NCI-H460 (cell line): ENCODE data around the gene KRTAP4-3. TPM values are rescaled to one million over a fixed set of nuclear protein-coding genes. Genes with fewer than 3 reads are reported as not detected.
"Not testable (repeated sequence)": the region's sequence is repeated elsewhere in the genome, so short reads cannot be mapped to it uniquely, and the experiment has no call there.

ENCODE experiments used
- DNase-seq: peaks from one replicate; pipeline ENCODE4 v3.0.0-alpha.2; 2016; ENCODE audit warnings: low read depth; ENCODE audit errors: extremely low read depth
- total RNA-seq: library from RNA; depleted of rRNA; stranded (reverse); fragments of >200 nt; shearing (Covaris generic); gene quantifications from 2 replicates; pipeline ENCODE4 v1.2.3, GENCODE V29; 2014

Gene KRTAP4-3
- total RNA-seq, 1 experiment from 2014 or later: not detected

DNA sequence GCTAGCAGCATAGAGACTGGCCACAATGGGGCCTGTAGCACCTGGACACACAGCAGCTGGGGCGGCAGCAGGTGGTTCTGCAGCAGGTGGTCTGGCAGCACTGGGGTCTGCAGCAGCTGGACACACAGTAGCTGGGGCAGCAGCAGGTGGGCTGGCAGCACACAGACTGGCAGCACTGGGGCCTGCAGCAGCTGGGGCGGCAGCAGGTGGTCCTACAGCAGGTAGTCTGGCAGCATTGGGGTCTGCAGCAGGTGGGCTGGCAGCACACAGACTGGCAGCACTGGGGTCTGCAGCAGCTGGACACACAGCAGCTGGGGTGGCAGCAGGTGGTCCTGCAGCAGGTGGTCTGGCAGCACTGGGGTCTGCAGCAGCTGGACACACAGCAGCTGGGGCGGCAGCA lies 7.8 kb downstream of the KRTAP4-3 start:
- not testable (repeated sequence) for DNase-seq

DNA sequence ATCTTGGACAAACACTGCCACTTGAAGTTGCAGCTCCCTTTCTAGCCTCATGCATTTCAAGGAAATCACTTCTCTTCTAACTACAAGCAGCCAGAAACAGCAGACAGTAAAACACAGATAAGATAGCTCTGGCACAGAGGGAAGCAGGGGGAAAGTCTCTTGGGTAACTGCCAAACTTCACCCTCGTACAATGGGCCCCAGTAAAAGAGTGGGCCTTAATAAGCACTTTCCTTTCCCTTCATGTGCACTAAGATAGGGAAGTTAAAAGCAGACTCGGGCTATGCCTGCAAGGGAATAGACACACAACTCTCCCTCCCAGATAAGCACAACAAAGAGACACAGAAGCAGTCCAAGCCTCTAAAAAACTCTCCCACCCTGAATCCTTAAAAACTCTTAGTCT lies 14.2 kb downstream of the KRTAP4-3 start:
- DNase-seq: no peak

DNA sequence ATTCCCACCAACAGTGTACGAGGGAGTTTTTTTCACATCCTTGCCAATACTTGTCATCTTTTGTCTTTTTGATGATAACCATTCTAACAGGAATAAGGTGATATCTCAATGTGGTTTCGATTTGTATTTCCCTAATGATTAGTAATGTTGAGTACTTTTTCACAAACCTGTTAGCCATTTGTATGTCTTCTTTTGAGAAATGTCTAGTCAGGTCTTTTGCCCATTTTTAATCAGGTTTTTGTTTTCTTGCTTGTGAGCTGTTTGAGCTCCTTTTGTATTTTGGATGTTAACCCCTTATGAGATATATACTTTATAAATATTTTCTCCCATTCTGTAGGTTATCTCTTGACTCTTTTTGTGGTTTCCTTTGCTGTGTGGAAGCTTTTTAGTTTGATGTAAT lies 16.5 kb downstream of the KRTAP4-3 start:
- DNase-seq: no peak

DNA sequence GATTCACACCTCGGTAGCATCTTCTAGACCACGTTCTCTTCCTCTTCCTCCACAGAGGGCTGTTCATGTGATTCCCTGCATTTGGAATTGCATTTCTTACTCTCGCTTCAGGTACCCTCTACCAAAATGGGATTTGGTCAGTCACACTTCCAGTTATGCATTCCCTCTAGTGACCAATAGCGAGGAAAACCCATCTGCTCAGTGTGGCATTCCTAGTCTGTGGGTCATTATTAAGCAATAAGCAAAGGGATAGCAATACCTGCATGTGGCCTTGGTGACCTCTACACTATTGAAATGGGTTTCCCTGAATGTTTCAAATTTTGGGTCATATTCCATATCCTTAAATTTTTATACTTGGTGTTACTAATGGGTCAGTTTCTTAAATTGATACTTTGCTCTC lies 18.0 kb downstream of the KRTAP4-3 start:
- no peak for DNase-seq

DNA sequence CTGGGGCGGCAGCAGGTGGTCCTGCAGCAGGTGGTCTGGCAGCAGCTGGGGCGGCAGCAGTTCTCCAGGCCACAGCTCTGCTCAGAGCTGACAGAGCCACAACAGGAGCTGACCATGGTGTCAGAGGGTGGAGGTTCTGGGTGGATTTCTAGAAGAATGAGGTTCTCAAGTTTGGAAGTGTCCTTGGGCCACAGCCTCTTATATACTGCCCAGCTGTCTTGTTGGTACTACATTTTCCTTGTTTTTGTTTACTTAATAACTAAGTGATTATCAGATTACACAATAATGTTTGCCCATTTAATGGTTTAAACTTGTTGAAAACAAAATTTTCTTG lies 18.4 kb downstream of the KRTAP4-3 start, which contains the start of gene KRTAP4-5:
TSS of gene KRTAP4-5 (minus strand) at position 174 of the 334 bp plus-strand sequence. CDS start at position 116, 58 bp downstream.
- no peak for DNase-seq

DNA sequence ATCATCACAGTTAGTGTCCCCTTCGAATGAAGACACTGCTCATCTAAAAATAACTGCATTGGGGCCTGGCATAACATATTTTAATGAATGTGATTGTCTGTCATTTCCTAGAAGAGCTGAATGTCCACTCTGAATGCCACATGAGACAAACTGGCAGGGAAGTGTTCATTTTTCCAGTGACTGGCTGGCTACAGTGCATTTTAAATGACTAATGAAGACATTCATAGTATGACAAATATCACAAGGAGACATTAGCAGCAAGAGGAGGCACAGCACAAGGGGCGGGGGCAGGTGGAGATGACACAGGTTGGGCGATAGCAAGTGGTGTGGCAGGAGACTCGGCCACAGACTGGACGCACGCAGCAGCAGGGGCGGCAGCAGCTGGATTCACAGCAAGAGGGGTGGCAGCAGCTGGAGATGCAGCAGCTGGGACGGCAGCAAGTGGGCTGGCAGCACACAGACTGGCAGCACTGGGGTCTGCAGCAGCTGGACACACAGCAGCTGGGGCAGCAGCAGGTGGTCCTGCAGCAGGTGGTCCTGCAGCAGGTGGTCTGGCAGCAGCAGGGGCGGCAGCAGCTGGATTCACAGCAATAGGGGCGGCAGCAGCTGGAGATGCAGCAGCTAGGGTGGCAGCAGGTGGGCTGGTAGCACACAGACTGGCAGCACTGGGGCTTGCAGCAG lies 18.9 kb downstream of the KRTAP4-3 start:
- not testable (repeated sequence) for DNase-seq

DNA sequence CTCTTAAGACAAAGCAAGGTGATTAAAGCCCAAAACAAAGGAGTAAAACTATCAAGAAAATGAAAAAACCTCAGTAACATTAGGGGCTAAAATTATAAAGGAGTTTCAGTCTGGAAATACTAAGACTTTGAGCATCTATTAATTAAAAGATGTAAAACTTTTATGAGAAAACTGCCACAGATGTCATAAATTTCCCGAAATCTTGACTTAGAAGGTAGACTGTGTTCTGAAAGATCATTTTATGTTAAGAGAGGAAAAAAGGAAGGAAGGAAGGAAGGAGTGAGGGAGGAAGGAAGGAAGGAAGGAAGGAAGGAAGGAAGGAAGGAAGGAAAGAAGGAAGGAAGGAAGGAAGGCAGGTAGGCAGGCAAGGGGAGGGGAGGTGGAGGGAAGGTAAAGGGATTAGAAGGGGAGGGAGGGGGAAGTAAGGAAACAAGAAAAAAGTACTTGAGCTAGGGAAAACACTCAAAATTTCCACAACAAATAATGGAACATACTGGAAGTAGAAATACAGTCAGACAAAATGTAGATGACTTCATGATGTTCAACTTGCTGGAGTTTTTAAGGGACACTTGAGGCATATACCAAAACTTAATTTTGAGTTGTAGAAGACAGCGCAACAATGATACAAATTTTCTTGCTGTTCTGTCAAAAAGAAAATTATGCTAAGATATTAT lies 20.4 kb downstream of the KRTAP4-3 start:
- no peak for DNase-seq

DNA sequence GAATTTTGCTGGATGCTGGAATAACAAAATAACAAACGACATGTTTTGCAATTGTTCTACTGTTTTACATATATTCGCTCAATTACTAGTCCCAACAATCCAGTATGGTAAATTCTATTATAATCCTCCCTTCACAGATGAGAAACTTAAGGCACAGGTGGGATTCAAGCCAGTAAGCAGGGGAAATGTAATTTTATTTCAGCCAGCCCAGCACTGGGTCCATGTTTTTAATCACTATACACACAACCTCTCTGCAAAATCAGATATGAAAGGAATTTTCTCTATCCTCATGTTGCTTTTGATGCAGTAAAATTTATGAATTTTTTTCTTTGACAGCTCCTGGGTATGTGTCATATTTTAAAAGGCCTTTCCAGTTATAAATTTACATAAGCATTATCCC lies 22.8 kb downstream of the KRTAP4-3 start:
- DNase-seq: no peak

DNA sequence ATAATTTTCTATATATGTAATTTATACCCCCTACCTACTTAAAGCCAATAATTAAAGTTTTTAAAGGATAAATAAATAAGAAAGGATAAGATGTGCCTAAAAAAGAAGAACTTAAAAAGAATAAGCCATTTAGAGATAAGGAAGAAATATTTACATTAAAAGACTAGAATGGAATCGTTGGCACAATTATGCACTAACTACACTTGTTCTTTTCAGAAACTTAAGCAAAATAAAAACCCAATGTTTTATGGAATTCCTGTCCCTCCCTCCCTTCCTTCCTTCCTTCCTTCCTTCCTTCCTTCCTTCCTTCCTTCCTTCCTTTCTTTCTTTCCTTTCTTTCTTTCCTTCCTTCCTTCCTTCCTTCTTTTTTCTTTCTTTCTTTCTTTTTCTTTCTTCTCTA lies 23.2 kb downstream of the KRTAP4-3 start:
- no peak for DNase-seq

DNA sequence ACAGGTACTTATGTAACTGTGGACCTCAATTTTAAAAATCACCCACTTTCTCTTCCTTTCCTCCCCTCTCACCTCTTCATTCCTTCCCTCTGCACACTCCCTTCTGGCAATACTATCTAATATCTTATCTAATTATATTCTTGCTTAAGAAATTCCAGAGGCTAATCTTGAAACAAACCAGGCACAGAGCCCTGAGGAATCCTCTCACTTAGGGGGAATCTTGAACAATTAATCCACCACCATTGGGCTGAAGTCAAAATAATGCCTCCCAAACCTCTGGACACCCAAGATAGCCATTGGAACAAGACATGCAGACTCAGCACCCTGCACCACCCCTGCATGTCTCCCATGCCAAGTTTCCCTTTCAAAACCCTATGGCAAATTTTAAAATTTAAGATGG lies 26.7 kb downstream of the KRTAP4-3 start:
- no peak for DNase-seq

DNA sequence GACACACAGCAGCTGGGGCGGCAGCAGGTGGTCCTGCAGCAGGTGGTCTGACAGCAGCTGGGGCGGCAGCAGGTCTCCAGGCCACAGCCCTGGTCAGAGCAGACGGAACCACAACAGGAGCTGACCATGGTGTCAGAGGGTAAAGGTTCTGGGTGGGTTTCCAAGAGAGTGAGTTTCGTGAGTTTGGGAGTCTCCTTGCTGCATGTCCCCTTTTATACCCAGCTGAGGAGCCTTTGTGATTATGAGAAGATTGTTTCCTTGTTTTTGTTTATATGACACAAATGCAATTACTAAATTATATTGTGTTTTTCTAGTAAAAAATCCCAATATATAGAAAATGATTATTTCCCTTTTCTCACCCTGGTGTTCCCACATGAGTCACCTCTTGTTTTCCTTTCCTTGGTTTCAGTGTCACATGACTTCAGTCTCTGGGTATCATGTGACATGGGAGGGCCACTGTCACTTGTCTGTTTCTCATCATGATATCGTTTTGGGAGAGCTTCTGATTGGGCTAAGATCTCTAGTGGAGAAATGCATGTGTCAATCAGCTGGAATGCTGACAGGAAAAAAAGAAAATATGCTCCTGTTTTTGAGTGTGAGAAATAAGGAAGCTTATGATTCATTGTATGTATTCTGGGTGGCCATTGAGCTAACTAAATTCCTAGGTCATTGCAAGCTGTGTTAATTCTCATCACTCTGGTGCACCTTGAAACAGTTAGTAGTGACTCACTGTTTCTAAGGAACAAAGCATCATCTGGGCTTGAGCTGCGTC lies 27.5 kb downstream of the KRTAP4-3 start, which contains the start of gene KRTAP4-6:
TSS of gene KRTAP4-6 (minus strand) at position 185 of the 772 bp plus-strand sequence. CDS start at position 128, 57 bp downstream.
- no peak for DNase-seq

DNA sequence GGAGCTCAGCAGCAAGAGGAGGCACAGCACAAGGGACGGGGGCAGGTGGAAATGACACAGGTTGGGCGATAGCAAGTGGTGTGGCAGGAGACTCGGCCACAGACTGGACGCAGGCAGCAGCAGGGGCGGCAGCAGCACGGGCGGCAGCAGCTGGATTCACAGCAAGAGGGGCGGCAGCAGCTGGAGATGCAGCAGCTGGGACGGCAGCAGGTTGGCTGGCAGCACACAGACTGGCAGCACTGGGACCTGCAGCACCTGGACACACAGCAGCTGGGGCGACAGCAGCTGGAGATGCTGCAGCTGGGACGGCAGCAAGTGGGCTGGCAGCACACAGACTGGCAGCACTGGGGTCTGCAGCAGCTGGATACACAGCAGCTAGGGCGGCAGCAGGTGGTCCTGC lies 28.2 kb downstream of the KRTAP4-3 start:
- not testable (repeated sequence) for DNase-seq

DNA sequence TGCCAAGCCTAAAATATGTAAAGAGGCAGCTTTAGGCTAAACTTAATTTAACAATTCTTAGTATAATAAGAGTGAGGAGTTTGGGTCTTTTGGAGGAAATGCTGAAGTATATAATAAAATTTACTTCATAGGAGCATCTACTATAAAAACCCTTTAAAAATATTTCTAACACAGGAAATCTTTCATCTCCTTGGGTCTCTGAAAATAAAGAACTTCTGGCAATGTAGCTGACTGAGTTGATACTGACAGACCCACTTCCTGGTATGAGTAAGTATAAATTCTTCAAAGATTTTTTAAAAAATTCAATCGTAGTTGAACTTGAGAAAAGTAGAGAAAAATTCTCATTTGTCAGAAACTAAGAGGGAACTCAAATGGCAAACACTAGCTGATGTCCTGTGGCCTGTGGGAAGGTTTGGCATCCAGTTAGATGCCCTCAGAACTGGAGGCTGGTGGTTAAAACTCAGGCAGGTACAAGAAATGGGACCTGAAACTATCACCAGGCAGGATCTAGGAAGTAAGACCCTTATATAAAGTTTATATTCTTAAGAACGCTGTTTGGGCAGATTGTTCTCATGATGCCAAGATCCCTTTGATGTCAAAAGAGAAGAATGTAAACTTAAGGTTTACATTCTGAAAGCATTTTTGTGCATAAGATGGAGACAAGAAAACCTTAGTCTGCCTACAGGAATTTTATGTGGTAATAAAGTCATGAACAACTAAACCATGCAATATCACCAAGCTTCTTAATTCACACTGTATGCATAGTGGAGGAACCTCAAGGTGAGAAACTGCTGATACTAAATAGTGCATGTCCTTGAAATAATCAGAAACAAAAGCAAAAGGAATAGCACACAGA lies 33.9 kb downstream of the KRTAP4-3 start:
- DNase-seq: no peak

DNA sequence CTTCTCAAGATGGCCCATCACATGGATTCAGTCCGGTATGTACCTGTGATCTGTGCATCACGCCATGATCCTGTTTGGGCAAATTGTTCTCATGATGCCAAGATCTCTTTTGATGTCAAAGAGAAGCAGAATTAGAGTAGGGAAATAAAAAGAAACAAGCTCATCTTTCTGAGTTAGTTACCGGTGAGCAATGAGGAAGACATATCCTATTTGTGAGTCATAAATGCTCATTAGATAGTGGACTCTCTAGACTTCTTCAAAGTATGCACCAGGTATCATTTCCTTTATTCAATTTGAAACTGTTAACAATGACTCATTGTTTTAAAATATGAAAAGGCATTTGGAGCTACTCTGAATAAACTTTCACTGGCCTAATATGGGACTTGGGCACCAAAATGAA lies 36.0 kb downstream of the KRTAP4-3 start:
- no peak for DNase-seq

DNA sequence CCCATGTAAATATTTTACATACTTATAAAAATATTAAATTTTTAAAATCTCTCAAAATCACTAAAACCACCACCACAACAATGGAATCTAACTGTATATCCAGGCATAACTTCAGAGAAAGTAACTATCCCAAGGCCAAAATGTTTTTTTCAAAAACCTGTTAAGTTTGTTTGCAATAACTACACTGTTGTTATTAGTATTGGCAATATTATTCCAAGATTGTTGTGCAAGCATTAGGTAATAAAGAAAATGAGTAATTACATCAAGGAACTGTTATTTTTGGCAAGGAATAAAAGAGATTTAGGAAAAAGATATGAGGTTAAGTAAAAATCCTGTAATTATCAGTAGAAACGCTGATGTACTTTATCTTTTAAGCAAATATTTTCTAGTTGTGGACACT lies 40.6 kb downstream of the KRTAP4-3 start:
- DNase-seq: no peak

DNA sequence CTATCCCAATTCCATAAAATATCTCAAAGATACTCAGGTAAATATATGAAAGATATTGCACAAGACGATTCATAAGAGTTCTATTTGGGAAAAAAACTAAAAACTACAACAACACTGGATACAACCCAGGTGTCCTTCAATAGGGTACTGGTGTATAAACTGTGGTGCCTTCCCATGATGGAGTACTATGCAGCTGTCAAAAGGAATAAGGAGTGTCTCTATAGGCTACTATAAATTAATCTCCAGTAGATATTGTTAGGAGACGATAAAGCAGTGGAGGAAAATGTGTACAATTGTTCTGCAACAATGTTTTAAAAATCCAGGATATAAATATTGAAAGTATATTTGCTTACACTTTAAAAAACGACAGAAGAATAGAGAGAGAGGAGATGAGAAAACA lies 41.6 kb downstream of the KRTAP4-3 start:
- DNase-seq: no peak

DNA sequence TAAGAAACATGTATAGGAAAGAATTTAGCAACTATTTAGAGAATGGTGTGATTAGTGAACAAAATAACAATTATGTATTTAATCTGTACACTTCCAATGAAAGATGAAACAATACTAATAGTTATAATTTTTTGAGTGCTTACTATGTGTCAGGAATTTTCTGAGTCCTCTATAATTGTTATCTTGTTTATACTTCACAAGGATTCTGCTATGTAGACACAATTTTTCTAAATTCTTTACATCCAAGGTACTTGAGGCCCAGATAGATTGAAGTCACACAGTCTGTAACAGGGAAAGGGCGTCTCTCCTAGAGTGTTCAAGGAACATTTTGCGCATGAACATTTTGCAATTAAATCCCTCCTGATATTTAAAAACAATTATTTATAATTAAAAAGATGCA lies 43.0 kb downstream of the KRTAP4-3 start:
- no peak for DNase-seq

DNA sequence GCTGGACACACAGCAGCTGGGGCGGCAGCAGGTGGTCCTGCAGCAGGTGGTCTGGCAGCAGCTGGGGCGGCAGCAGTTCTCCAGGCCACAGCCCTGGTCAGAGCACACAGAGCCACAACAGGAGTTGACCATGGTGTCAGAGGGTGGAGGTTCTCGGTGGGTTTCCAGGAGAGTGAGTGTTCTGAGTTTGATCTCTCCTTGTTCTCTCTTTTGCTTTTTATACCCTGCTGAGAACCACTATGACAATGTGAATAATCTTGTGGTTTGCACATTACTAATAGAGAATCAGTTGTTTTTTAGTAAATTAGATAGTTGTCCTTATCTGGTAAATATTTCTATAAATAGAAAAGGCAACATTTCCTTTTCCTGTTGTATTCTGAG lies 44.0 kb downstream of the KRTAP4-3 start, which contains the start of gene KRTAP4-12:
TSS of gene KRTAP4-12 (minus strand) at position 192 of the 381 bp plus-strand sequence. CDS start at position 132, 60 bp downstream.
- not testable (repeated sequence) for DNase-seq

DNA sequence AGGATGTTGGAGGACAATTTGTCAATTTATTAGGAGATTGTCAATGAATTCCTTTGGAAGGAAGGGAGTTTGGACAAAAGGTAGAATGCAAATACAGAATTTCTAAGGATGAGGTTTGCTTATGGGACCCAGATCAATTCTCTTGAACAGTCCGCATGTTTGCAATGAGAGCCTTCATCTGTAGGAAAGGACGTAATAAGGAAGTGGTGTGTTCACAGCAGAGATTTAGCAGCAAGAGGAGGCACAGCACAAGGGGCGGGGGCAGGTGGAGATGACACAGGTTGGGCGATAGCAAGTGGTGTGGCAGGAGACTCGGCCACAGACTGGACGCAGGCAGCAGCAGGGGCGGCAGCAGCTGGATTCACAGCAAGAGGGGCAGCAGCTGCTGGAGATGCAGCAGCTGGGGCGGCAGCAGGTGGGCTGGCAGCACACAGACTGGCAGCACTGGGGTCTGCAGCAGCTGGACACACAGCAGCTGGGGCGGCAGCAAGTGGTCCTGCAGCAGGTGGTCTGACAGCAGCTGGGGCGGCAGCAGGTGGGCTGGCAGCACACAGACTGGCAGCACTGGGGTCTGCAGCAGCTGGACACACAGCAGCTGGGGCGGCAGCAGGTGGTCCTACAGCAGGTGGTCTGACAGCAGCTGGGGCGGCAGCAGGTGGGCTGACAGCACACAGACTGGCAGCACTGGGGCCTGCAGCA lies 44.6 kb downstream of the KRTAP4-3 start:
- not testable (repeated sequence) for DNase-seq

DNA sequence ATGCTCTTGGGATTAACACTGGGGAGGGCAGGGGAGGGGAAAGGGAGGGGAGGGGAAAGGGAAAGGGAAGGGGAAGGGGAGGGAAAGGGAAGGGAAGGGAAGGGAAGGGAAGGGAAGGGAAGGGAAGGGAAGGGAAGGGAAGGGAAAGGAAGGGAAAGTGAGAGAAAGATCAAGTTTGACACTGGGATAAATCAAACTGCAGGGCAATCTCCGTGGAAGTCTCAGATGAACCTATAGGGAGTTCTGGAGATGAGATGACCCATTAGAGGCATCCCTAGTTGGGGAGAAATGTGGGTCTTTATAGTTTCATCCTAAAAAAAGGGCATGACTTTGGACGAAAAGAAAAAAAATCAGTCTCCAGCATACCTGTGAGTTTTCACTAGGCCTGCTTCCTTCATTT lies 46.3 kb downstream of the KRTAP4-3 start:
- no peak for DNase-seq
